OCI-LY3 (cell line): Measurements from ENCODE around the gene MAPKAPK5.

Experiments used
- EZH2phosphoT487 ChIP-seq: fragments of 200-600 bp; shearing (Covaris generic); IDR thresholded peaks from 2 replicates; pipeline ENCODE4 v1.6.1; 2018; ENCODE audit warnings: antibody characterized with exemption, mixed run types, low read depth
- TF ChIP-seq, protein P1 (sequence below): fragments of 200-600, 300-600 bp; sonication (generic); IDR thresholded peaks from 2 replicates; pipeline ENCODE4 v1.5.1; 2014; ENCODE audit warnings: antibody characterized with exemption, low read length, low read depth

DNA sequence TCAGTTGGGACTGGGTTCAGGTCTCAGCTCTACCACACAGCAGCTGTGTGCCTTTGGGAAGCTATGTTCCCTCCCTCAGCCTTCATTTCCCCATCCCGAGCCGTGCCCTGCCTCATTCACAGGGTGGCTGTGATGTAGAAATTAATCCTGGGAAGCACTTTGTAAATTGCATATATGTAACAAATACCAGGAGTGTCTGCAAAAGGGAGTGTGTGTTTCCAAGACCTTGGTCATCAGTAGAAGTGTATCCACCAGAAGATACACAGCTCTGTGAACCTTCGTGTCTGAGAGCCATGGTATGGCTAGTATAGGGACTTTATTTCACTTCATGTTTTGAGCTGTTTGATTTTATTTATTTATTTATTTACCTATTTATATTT lies 49.2 kb upstream of the MAPKAPK5 start:
- TF ChIP-seq, protein P1, sequence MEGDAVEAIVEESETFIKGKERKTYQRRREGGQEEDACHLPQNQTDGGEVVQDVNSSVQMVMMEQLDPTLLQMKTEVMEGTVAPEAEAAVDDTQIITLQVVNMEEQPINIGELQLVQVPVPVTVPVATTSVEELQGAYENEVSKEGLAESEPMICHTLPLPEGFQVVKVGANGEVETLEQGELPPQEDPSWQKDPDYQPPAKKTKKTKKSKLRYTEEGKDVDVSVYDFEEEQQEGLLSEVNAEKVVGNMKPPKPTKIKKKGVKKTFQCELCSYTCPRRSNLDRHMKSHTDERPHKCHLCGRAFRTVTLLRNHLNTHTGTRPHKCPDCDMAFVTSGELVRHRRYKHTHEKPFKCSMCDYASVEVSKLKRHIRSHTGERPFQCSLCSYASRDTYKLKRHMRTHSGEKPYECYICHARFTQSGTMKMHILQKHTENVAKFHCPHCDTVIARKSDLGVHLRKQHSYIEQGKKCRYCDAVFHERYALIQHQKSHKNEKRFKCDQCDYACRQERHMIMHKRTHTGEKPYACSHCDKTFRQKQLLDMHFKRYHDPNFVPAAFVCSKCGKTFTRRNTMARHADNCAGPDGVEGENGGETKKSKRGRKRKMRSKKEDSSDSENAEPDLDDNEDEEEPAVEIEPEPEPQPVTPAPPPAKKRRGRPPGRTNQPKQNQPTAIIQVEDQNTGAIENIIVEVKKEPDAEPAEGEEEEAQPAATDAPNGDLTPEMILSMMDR = no peak
- TF ChIP-seq EZH2phosphoT487 = no peak
